HCT116 (cell line): ENCODE measurements around the gene CTNND1. TPM values are rescaled to one million over a fixed set of nuclear protein-coding genes. Genes with fewer than 3 reads are reported as not detected.

Source experiments
- ATAC-seq: fragments of 200-7000 bp; cut with Tn5 transposase; 2 replicates; pipeline ENCODE4 v1.9.1; 2020; ENCODE audit warnings: mild to moderate bottlenecking, moderate library complexity
- BruUV-seq: library from RNA; stranded (reverse); fragments of 400-500 nt; replicated peaks from 2 replicates; lab custom pipeline; 2021; lab: Mats Ljungman, UMichigan
- CTCF ChIA-PET: fragments of 300-600 bp; sonication (Branson Sonifier 250); formaldehyde crosslinking; loops from one replicate; lab custom pipeline; 2021; ENCODE audit warnings: antibody characterized with exemption; lab: Charles Lee
- POLR2A ChIA-PET: fragments of 300-600, 350-600 bp; sonication (Branson Sonifier 250); formaldehyde crosslinking; loops from one replicate; lab custom pipeline; 2021; ENCODE audit warnings: antibody characterized with exemption; lab: Charles Lee
- RAD21 ChIA-PET, 2 experiments: fragments of 300-600 bp; sonication (Branson Sonifier 250); formaldehyde crosslinking; loops; one replicate each; lab custom pipeline; 2023; ENCODE audit warnings: low total read pairs in 2 of 2; ENCODE audit not compliant: uncharacterized antibody in 2 of 2, unreplicated experiment in 2 of 2, low non-redundant PET in 1 of 2; lab: Charles Lee
- DNase-seq: peaks from one replicate; pipeline ENCODE4 v3.0.0-alpha.2; 2010; ENCODE audit warnings: low read depth, low spot score
- H2AFZ ChIP-seq: fragments of 200-600 bp; shearing (Covaris generic), sonication (generic); 2 replicates; pipeline ENCODE4 v1.6.1; 2017; ENCODE audit warnings: low read depth, mixed run types, mixed read lengths, antibody characterized with exemption, low read length; ENCODE audit not compliant: poor library complexity, severe bottlenecking
- H3K27ac ChIP-seq: 2 replicates; pipeline ENCODE4 v1.5.1; 2012; ENCODE audit warnings: low read depth, low read length
- H3K27me3 ChIP-seq: fragments of 200-600 bp; sonication (generic); 2 replicates; pipeline ENCODE4 v1.6.1; 2016; ENCODE audit warnings: mixed run types, low read length, mixed read lengths; ENCODE audit not compliant: insufficient read depth
- H3K36me3 ChIP-seq, 2 experiments: fragments of 200-500 bp in 1 of 2; fragments of 200-600 bp in 1 of 2; sonication (Bioruptor generic) in 1 of 2; sonication (generic) in 1 of 2; 2 replicates each; pipeline versions ENCODE4 v1.5.1 to v1.6.1; 2014 to 2016; ENCODE audit warnings: low read length in 2 of 2, inconsistent platforms in 1 of 2, mixed read lengths in 1 of 2, mixed run types in 1 of 2; ENCODE audit not compliant: insufficient read depth in 2 of 2, control insufficient read depth in 1 of 2
- H3K4me1 ChIP-seq, 2 experiments: fragments of 200-600 bp in 1 of 2; sonication (generic) in 1 of 2; 2 replicates each; pipeline versions ENCODE4 v1.5.1 to v1.6.1; 2012 to 2017; ENCODE audit warnings: low read length in 2 of 2, inconsistent platforms in 1 of 2, mild to moderate bottlenecking in 1 of 2, mixed read lengths in 1 of 2, mixed run types in 1 of 2, moderate library complexity in 1 of 2; ENCODE audit not compliant: insufficient read depth in 2 of 2, control insufficient read depth in 1 of 2
- H3K4me2 ChIP-seq: fragments of 200-600 bp; sonication (generic); 2 replicates; pipeline ENCODE4 v1.6.1; 2017; ENCODE audit warnings: mixed run types, low read length, mixed read lengths
- H3K4me3 ChIP-seq, 2 experiments: fragments of 200-600 bp in 1 of 2; sonication (generic) in 1 of 2; replicated peaks in 1 of 2; 2 replicates each; pipeline ENCODE4 v1.5.1; 2011 to 2016; ENCODE audit warnings: low read length in 2 of 2, control low read depth in 1 of 2, low read depth in 1 of 2, mild to moderate bottlenecking in 1 of 2, mixed read lengths in 1 of 2, mixed run types in 1 of 2
- H3K79me2 ChIP-seq: fragments of 200-600 bp; sonication (generic); 2 replicates; pipeline ENCODE4 v1.6.1; 2017; ENCODE audit warnings: mild to moderate bottlenecking, mixed run types, low read length, moderate library complexity, mixed read lengths; ENCODE audit not compliant: insufficient read depth
- H3K9ac ChIP-seq: fragments of 200-600 bp; sonication (generic); 2 replicates; pipeline ENCODE4 v1.6.1; 2016; ENCODE audit warnings: low read length, mixed read lengths
- H3K9me2 ChIP-seq: fragments of 200-600 bp; sonication (generic), shearing (Covaris generic); 2 replicates; pipeline ENCODE4 v1.6.1; 2017; ENCODE audit warnings: mixed run types, mild to moderate bottlenecking, moderate library complexity; ENCODE audit not compliant: insufficient read depth
- H3K9me3 ChIP-seq, 2 experiments: fragments of 200-500 bp in 1 of 2; fragments of 200-600 bp in 1 of 2; sonication (Bioruptor generic) in 1 of 2; sonication (generic) in 1 of 2; 2 replicates each; pipeline ENCODE4 v1.6.1; 2014 to 2017; ENCODE audit warnings: low read length in 2 of 2, mixed read lengths in 2 of 2, inconsistent platforms in 1 of 2, low read depth in 1 of 2, mild to moderate bottlenecking in 1 of 2, mixed run types in 1 of 2, moderate library complexity in 1 of 2; ENCODE audit not compliant: control insufficient read depth in 1 of 2, insufficient read depth in 1 of 2
- H4K20me1 ChIP-seq: fragments of 200-600 bp; sonication (generic), shearing (Covaris generic); 2 replicates; pipeline ENCODE4 v1.6.1; 2017; ENCODE audit warnings: mixed run types, mild to moderate bottlenecking, moderate library complexity; ENCODE audit not compliant: insufficient read depth
- ATF3 ChIP-seq: IDR thresholded peaks from 2 replicates; pipeline ENCODE4 v1.6.1; 2012
- CEBPB ChIP-seq: IDR thresholded peaks from 2 replicates; pipeline ENCODE4 v1.6.1; 2012; ENCODE audit warnings: low read depth
- EGR1 ChIP-seq: IDR thresholded peaks from 2 replicates; pipeline ENCODE4 v1.6.1; 2012; ENCODE audit warnings: low read depth
- EZH2 ChIP-seq: fragments of 200-600 bp; sonication (generic); IDR thresholded peaks from 2 replicates; pipeline ENCODE4 v1.6.1; 2017; ENCODE audit warnings: antibody characterized with exemption, mixed run types
- POLR2A ChIP-seq: IDR thresholded peaks from 2 replicates; pipeline ENCODE4 v1.7.0; 2011; ENCODE audit warnings: borderline replicate concordance; ENCODE audit not compliant: insufficient read depth, insufficient read length; ENCODE audit errors: extremely low read depth
- POLR2AphosphoS5 ChIP-seq: IDR thresholded peaks from 2 replicates; pipeline ENCODE4 v1.6.1; 2011; ENCODE audit warnings: mild to moderate bottlenecking, low read depth, low read length, moderate library complexity
- SIN3A ChIP-seq: IDR thresholded peaks from 2 replicates; pipeline ENCODE4 v1.6.1; 2012; ENCODE audit warnings: low read depth
- SRF ChIP-seq: IDR thresholded peaks from 2 replicates; pipeline ENCODE4 v1.6.1; 2012; ENCODE audit warnings: low read depth
- YY1 ChIP-seq: IDR thresholded peaks from 2 replicates; pipeline ENCODE4 v1.6.1; 2011; ENCODE audit warnings: low read length, low read depth, moderate library complexity, mild to moderate bottlenecking; ENCODE audit not compliant: insufficient replicate concordance; ENCODE audit errors: extremely low read depth
- intact Hi-C: fragments of 100-400 bp; cut with micrococcal nuclease; formaldehyde crosslinking; loops from 2 replicates; pipeline ENCODE4 v1.10.0; 2022
- total RNA-seq: library from RNA; stranded (reverse); gene quantifications from one replicate; pipeline ENCODE4 v1.2.1, GENCODE V29; 2021; ENCODE audit not compliant: unreplicated experiment

CTNND1 gene
- total RNA-seq, 1 experiment from 2014 or later: 157 TPM

- Histone ChIP-seq H3K9me2 (no peaks in the 10 kb centered on the region), H3K9ac (no peak overlapping the region), H3K4me1 (peaks cover 47 to 68% of the 10 kb centered on the region in 2 experiments), H3K4me2 (peak overlapping the region; percentile 35), H2AFZ (no peak overlapping the region), H3K36me3 (peaks cover 10 to 21% of the 10 kb centered on the region in 2 experiments; a peak in 3 of 4 replicates), H3K79me2 (peaks cover 96% of the 10 kb centered on the region), H3K27ac (no peak overlapping the region), H3K4me3 (no peak overlapping the region), H3K9me3 (no peaks in the 10 kb centered on the region), H4K20me1 (no peaks in the 10 kb centered on the region), H3K27me3 (no peaks in the 10 kb centered on the region)
- ChIA-PET RAD21 (no interaction called here), CTCF (no interaction called here), POLR2A (interaction anchor here (1.5 kb wide), 1 partner anchor 31 kb away, joined by 5 read pairs; the partner anchor contains the start of gene CTNND1)
- no TSS peak for BruUV-seq
- no peak for TF ChIP-seq POLR2A
- intact Hi-C loops: no loop called here
- no peak for ATAC-seq
- no peak for DNase-seq
These were observed 30.5 kb downstream of the CTNND1 start for GRCh38 chr11:57792060-57792541.

- no TSS peak for BruUV-seq
- ATAC-seq: 0 out of 2 replicates have a peak, but pooled peaks have one; percentile 18
- Histone ChIP-seq H3K4me2 (peak overlapping the region; percentile 35), H3K27me3 (no peaks in the 10 kb centered on the region)
- RAD21 ChIA-PET: no interaction called here
- intact Hi-C loops: no loop called here
- TF ChIP-seq POLR2AphosphoS5 (no peak), YY1 (no peak), EZH2 (no peak), SIN3A (no peak), SRF (no peak), CEBPB (no peak), ATF3 (no peak), EGR1 (no peak)
- TF ChIP-seq, all 23 proteins: peak for 0
- no peak overlapping the region for H2AFZ ChIP-seq
- CTCF ChIA-PET: no interaction called here
- peaks cover 10 to 21% of the 10 kb centered on the region in 2 experiments; a peak in 3 of 4 replicates for H3K36me3 ChIP-seq
- POLR2A ChIA-PET: interaction anchor here (1.5 kb wide), 1 partner anchor 31 kb away, joined by 5 read pairs; the partner anchor contains the start of gene CTNND1
- no peak for DNase-seq
- H3K4me3 ChIP-seq: no peak overlapping the region
- H4K20me1 ChIP-seq: no peaks in the 10 kb centered on the region
- no peaks in the 10 kb centered on the region for H3K9me3 ChIP-seq
- H3K9me2 ChIP-seq: no peaks in the 10 kb centered on the region
- H3K79me2 ChIP-seq: peaks cover 88% of the 10 kb centered on the region
- peaks cover 44 to 63% of the 10 kb centered on the region in 2 experiments for H3K4me1 ChIP-seq
- peak overlapping the region; percentile 22; the same call in 1 of the 2 replicates for H3K9ac ChIP-seq
- no peak overlapping the region for H3K27ac ChIP-seq
These were observed 31.3 kb downstream of the CTNND1 start for GRCh38 chr11:57792870-57793269.
